Measurements from ENCODE around the gene CTNNA3.

The CTNNA3 gene

GRCh38 chr10:67665491-67665890, 30.5 kb downstream of the CTNNA3 start:
- no peak for DNase-seq (ENCODE audit: low read depth in 2 of 2)

GRCh38 chr10:67664942-67665341, 31.1 kb downstream of the CTNNA3 start:
- DNase-seq (ENCODE audit: low read depth in 2 of 2), result no peak

GRCh38 chr10:67663449-67664087, 32.4 kb downstream of the CTNNA3 start:
- no peak for DNase-seq (ENCODE audit: low read depth in 2 of 2)

- no peak for DNase-seq (ENCODE audit: low read depth in 2 of 2)
Measured at GRCh38 chr10:67662415-67662814, 33.6 kb downstream of the CTNNA3 start.

GRCh38 chr10:67659497-67659896, 36.5 kb downstream of the CTNNA3 start:
- DNase-seq (ENCODE audit: low read depth in 2 of 2), result no peak

GRCh38 chr10:67657775-67658174, 38.2 kb downstream of the CTNNA3 start:
- DNase-seq (ENCODE audit: low read depth in 2 of 2), result no peak

GRCh38 chr10:67650558-67650957, 45.4 kb downstream of the CTNNA3 start:
- no peak for DNase-seq (ENCODE audit: low read depth in 2 of 2)

GRCh38 chr10:67648613-67649229, 47.3 kb downstream of the CTNNA3 start:
- no peak for DNase-seq (ENCODE audit: low read depth in 2 of 2)

- DNase-seq (ENCODE audit: low read depth in 2 of 2), result no peak
Measured at GRCh38 chr10:67630904-67631303, 65.1 kb downstream of the CTNNA3 start.

- no peak for DNase-seq (ENCODE audit: low read depth in 2 of 2)
Measured at GRCh38 chr10:67629461-67629971, 66.5 kb downstream of the CTNNA3 start.

GRCh38 chr10:67622984-67623383, 73.0 kb downstream of the CTNNA3 start:
- no peak for DNase-seq (ENCODE audit: low read depth in 2 of 2)

GRCh38 chr10:67622511-67622910, 73.5 kb downstream of the CTNNA3 start:
- DNase-seq (ENCODE audit: low read depth in 2 of 2), result no peak

- no peak for DNase-seq (ENCODE audit: low read depth in 2 of 2)
Measured at GRCh38 chr10:67621834-67622233, 74.2 kb downstream of the CTNNA3 start.

- DNase-seq (ENCODE audit: low read depth in 2 of 2), result no peak
Measured at GRCh38 chr10:67618116-67618515, 77.9 kb downstream of the CTNNA3 start.

GRCh38 chr10:67612577-67613537, 83.1 kb downstream of the CTNNA3 start:
- DNase-seq (ENCODE audit: low read depth in 2 of 2), result peak; percentile 41 to 57

- DNase-seq (ENCODE audit: low read depth in 2 of 2), result no peak
Measured at GRCh38 chr10:67612176-67612575, 83.8 kb downstream of the CTNNA3 start.

- DNase-seq (ENCODE audit: low read depth in 2 of 2), result no peak
Measured at GRCh38 chr10:67609996-67610793, 85.8 kb downstream of the CTNNA3 start.

GRCh38 chr10:67608001-67608400, 88.0 kb downstream of the CTNNA3 start:
- no peak for DNase-seq (ENCODE audit: low read depth in 2 of 2)

- DNase-seq (ENCODE audit: low read depth in 2 of 2), result no peak
Measured at GRCh38 chr10:67607472-67607871, 88.5 kb downstream of the CTNNA3 start.

GRCh38 chr10:67606572-67606971, 89.4 kb downstream of the CTNNA3 start:
- no peak for DNase-seq (ENCODE audit: low read depth in 2 of 2)

GRCh38 chr10:67603701-67604100, 92.3 kb downstream of the CTNNA3 start:
- no peak for DNase-seq (ENCODE audit: low read depth in 2 of 2)

GRCh38 chr10:67603086-67603485, 92.9 kb downstream of the CTNNA3 start:
- no peak for DNase-seq (ENCODE audit: low read depth in 2 of 2)

Data from stimulated activated CD4-positive, alpha-beta T cell treated with anti-CD3 and anti-CD28 coated beads, Interleukin-15, amount 100 ng/mL, for 48 hours (primary cell).